Lower lobe of right lung (tissue), 2 donors: Measurements from ENCODE around the gene PATJ. TPM values are rescaled to one million over a fixed set of nuclear protein-coding genes. Genes with fewer than 3 reads are reported as not detected.

Source experiments
- ATAC-seq, 2 donors: fragments of 200-7000 bp; cut with Tn5 transposase; one replicate each; pipeline ENCODE4 v1.9.1; 2020 to 2022; ENCODE audit warnings: mild to moderate bottlenecking in 2 of 2, moderate library complexity in 2 of 2
- DNase-seq: peaks from one replicate; pipeline ENCODE4 v3.0.0-alpha.2; 2020
- H3K27ac ChIP-seq: fragments of 200-600 bp; one replicate; pipeline ENCODE4 v1.8.0; 2022
- H3K27me3 ChIP-seq: fragments of 200-600 bp; one replicate; pipeline ENCODE4 v1.8.0; 2022; ENCODE audit warnings: low read depth
- H3K36me3 ChIP-seq: fragments of 200-600 bp; one replicate; pipeline ENCODE4 v1.8.0; 2022; ENCODE audit warnings: mild to moderate bottlenecking
- H3K4me1 ChIP-seq: fragments of 200-600 bp; one replicate; pipeline ENCODE4 v1.8.0; 2022
- H3K4me3 ChIP-seq: fragments of 200-600 bp; one replicate; pipeline ENCODE4 v1.8.0; 2022; ENCODE audit warnings: mild to moderate bottlenecking
- H3K9me3 ChIP-seq: fragments of 200-600 bp; one replicate; pipeline ENCODE4 v1.8.0; 2022
- CTCF ChIP-seq: fragments of 200-600 bp; IDR thresholded peaks from one replicate; pipeline ENCODE4 v1.8.0; 2022; ENCODE audit warnings: antibody characterized with exemption, mild to moderate bottlenecking
- intact Hi-C: fragments of 100-400 bp; cut with DNase I; formaldehyde crosslinking; loops from one replicate; pipeline ENCODE4 v1.11.0; 2022
- total RNA-seq: library from RNA; stranded (reverse); fragmentation: NEBNext Ultra II Directional; extraction: Animal tissue kit (Norgen Biotek cat#: 25700); gene quantifications from one replicate; pipeline ENCODE4 v1.2.1, GENCODE V29; 2021
- donor health status: DM: no; HTN: yes; CAD: no; lungs with severe emphysema.

The PATJ gene
- total RNA-seq, 1 donor from 2014 or later = 63.9 TPM

- H3K36me3 ChIP-seq = no peaks in the 10 kb centered on the region
- H3K4me1 ChIP-seq = no peaks in the 10 kb centered on the region
- ATAC-seq (no peak), DNase-seq (no peak)
- TF ChIP-seq CTCF = no peak
- H3K27ac ChIP-seq = no peak overlapping the region
- intact Hi-C loops = no loop called here
- H3K27me3 ChIP-seq = no peaks in the 10 kb centered on the region
- no peaks in the 10 kb centered on the region for H3K9me3 ChIP-seq
- no peak overlapping the region for H3K4me3 ChIP-seq
Observed at GRCh38 chr1:62100442-62100841, 358.2 kb downstream of the PATJ start.

- H3K4me3 ChIP-seq = no peak overlapping the region
- no peak for TF ChIP-seq CTCF
- no peaks in the 10 kb centered on the region for H3K27me3 ChIP-seq
- no peaks in the 10 kb centered on the region for H3K4me1 ChIP-seq
- no peaks in the 10 kb centered on the region for H3K9me3 ChIP-seq
- H3K27ac ChIP-seq = no peak overlapping the region
- DNase-seq (no peak), ATAC-seq (no peak)
- intact Hi-C loops = no loop called here
- H3K36me3 ChIP-seq = no peaks in the 10 kb centered on the region
Observed at GRCh38 chr1:62103846-62104245, 361.6 kb downstream of the PATJ start.

- Histone ChIP-seq H3K36me3 (no peaks in the 10 kb centered on the region), H3K4me1 (no peaks in the 10 kb centered on the region), H3K9me3 (no peaks in the 10 kb centered on the region), H3K4me3 (no peak overlapping the region), H3K27ac (no peak overlapping the region), H3K27me3 (no peaks in the 10 kb centered on the region)
- no peak for DNase-seq
- no peak for TF ChIP-seq CTCF
- intact Hi-C loops = no loop called here
- no peak for ATAC-seq
Observed at GRCh38 chr1:62107923-62108322, 365.6 kb downstream of the PATJ start.

GRCh38 chr1:62109124-62109523 lies 366.8 kb downstream of the PATJ start:
- no peak overlapping the region for H3K27ac ChIP-seq
- H3K27me3 ChIP-seq = no peaks in the 10 kb centered on the region
- TF ChIP-seq CTCF = no peak
- DNase-seq (no peak), ATAC-seq (no peak)
- H3K36me3 ChIP-seq = no peaks in the 10 kb centered on the region
- no peaks in the 10 kb centered on the region for H3K9me3 ChIP-seq
- H3K4me3 ChIP-seq = no peak overlapping the region
- H3K4me1 ChIP-seq = no peaks in the 10 kb centered on the region
- intact Hi-C loops = no loop called here

GRCh38 chr1:62110198-62110817 lies 368.0 kb downstream of the PATJ start:
- Histone ChIP-seq H3K27ac (no peak overlapping the region), H3K4me1 (no peaks in the 10 kb centered on the region)
- intact Hi-C loops = no loop called here

More at GRCh38 chr1:62110198-62110817, 368.0 kb downstream of the PATJ start:
- DNase-seq = no peak
- Histone ChIP-seq H3K27me3 (no peaks in the 10 kb centered on the region), H3K36me3 (no peaks in the 10 kb centered on the region), H3K9me3 (no peaks in the 10 kb centered on the region), H3K4me3 (no peak overlapping the region)
- TF ChIP-seq CTCF = no peak
- ATAC-seq = peak in 1 of 2 donors; percentile 26
